Lung (tissue), 12 donors: Measurements from ENCODE around the gene MTHFD2. TPM values are rescaled to one million over a fixed set of nuclear protein-coding genes. Genes with fewer than 3 reads are reported as not detected.
"Not testable (repeated sequence)": the region's sequence is repeated elsewhere in the genome, so short reads cannot be mapped to it uniquely, and the experiment has no call there.

ENCODE experiments used
- ATAC-seq: fragments of 200-7000 bp; cut with Tn5 transposase; one replicate; pipeline ENCODE4 v1.9.1; 2020; ENCODE audit warnings: moderate number of reproducible peaks; ENCODE audit not compliant: insufficient read depth, low FRiP score
- DNase-seq, 3 donors: peaks; one replicate each; pipeline ENCODE4 v3.0.0-alpha.2; 2013 to 2017
- H3K27ac ChIP-seq, 2 donors: one replicate each; pipeline ENCODE4 v1.5.1; 2013; ENCODE audit warnings: mild to moderate bottlenecking in 2 of 2, moderate library complexity in 2 of 2, control low read depth in 1 of 2, inconsistent platforms in 1 of 2, low read depth in 1 of 2, low read length in 1 of 2
- H3K27me3 ChIP-seq, 3 donors: one replicate each; pipeline ENCODE4 v1.5.1; 2013; ENCODE audit warnings: low read length in 2 of 3; ENCODE audit not compliant: control insufficient read depth in 3 of 3, insufficient read depth in 3 of 3
- H3K36me3 ChIP-seq, 4 donors: one replicate each; pipeline ENCODE4 v1.5.1; 2013; ENCODE audit warnings: low read length in 4 of 4, mild to moderate bottlenecking in 1 of 4, moderate library complexity in 1 of 4; ENCODE audit not compliant: control insufficient read depth in 4 of 4, insufficient read depth in 4 of 4
- H3K4me1 ChIP-seq, 5 donors: one replicate each; pipeline ENCODE4 v1.5.1; 2013; ENCODE audit warnings: low read length in 5 of 5, mild to moderate bottlenecking in 2 of 5, moderate library complexity in 1 of 5; ENCODE audit not compliant: control insufficient read depth in 5 of 5, insufficient read depth in 5 of 5
- H3K4me3 ChIP-seq: one replicate; pipeline ENCODE4 v1.5.1; 2013; ENCODE audit warnings: mild to moderate bottlenecking, control low read depth, moderate library complexity
- H3K9ac ChIP-seq, 2 donors: one replicate each; pipeline ENCODE4 v1.5.1; 2013; ENCODE audit warnings: low read length in 2 of 2, control low read depth in 1 of 2; ENCODE audit not compliant: insufficient read depth in 1 of 2
- H3K9me3 ChIP-seq, 4 donors: one replicate each; pipeline ENCODE4 v1.5.1; 2013; ENCODE audit warnings: low read length in 3 of 4, mild to moderate bottlenecking in 1 of 4, moderate library complexity in 1 of 4; ENCODE audit not compliant: control insufficient read depth in 4 of 4, insufficient read depth in 3 of 4
- WGBS, 2 donors: extraction: QIAGEN DNeasy Blood & Tissue Kit; methylation state at CpG; one replicate each; pipeline ENCODE4 v1.1.7; 2013; 5-methylcytosine and 5-hydroxymethylcytosine counted together
- polyA plus RNA-seq, 2 donors: library from polyadenylated mRNA; stranded (reverse); fragments of 200-250 nt; gene quantifications; one replicate each; pipeline ENCODE4 v1.2.1, GENCODE V29; 2013
- total RNA-seq, 2 donors: library from RNA; depleted of rRNA in 1 of 2; stranded (reverse); fragments of >200 nt in 1 of 2; gene quantifications; one replicate each; pipeline ENCODE4 v1.2.1, GENCODE V29; 2014 to 2021
- TF ChIP-seq, protein P1 (sequence below): IDR thresholded peaks from 2 replicates; pipeline ENCODE4 v1.5.1; 2012; ENCODE audit warnings: mild to moderate bottlenecking; ENCODE audit errors: control extremely low read depth, extremely low read depth
- donor health status: control.
- donor health status: control.
- donor health status: Bipolar disorder and iron deficiency.
- donor health status: healthy.
- donor health status: DM: yes; HTN: yes; CAD: no.

Gene MTHFD2
- total and polyA plus RNA-seq, 4 donors = 20.9 to 88.1 (median 58.2) TPM

DNA sequence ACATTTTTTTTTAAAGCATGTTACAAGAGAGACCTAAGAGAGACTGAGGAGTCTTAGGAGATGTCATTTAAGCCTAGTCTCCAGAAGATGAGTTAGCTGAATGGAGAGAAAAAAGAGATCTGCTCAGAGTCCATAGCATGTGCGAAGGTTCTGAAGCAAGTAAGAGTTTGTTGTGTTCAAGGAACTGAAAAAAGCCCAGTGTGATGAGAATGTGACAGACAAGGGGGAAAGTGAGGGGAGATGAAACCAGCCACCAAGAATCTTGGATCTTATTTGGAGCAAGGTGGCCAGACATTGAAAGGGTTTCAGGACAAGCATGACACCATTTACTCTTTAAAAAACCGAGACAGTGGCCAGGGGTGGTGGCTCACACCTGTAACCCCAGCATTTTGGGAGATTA is 14.5 kb upstream of the MTHFD2 start:
- no peaks in the 10 kb centered on the region for H3K9me3 ChIP-seq
- no peak for ATAC-seq
- H3K36me3 ChIP-seq = no peaks in the 10 kb centered on the region
- no peak overlapping the region for H3K4me3 ChIP-seq
- no peak overlapping the region for H3K9ac ChIP-seq
- no peak for DNase-seq
- H3K27me3 ChIP-seq = no peaks in the 10 kb centered on the region
- H3K27ac ChIP-seq = no peak overlapping the region
- H3K4me1 ChIP-seq = peaks cover 0 to 3% (median 0%) of the 10 kb centered on the region in 5 donors
- WGBS, 2 donors = 81 to 93% methylated on average over 2 of the region's 2 CpGs
- TF ChIP-seq, protein P1, sequence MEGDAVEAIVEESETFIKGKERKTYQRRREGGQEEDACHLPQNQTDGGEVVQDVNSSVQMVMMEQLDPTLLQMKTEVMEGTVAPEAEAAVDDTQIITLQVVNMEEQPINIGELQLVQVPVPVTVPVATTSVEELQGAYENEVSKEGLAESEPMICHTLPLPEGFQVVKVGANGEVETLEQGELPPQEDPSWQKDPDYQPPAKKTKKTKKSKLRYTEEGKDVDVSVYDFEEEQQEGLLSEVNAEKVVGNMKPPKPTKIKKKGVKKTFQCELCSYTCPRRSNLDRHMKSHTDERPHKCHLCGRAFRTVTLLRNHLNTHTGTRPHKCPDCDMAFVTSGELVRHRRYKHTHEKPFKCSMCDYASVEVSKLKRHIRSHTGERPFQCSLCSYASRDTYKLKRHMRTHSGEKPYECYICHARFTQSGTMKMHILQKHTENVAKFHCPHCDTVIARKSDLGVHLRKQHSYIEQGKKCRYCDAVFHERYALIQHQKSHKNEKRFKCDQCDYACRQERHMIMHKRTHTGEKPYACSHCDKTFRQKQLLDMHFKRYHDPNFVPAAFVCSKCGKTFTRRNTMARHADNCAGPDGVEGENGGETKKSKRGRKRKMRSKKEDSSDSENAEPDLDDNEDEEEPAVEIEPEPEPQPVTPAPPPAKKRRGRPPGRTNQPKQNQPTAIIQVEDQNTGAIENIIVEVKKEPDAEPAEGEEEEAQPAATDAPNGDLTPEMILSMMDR = no peak

DNA sequence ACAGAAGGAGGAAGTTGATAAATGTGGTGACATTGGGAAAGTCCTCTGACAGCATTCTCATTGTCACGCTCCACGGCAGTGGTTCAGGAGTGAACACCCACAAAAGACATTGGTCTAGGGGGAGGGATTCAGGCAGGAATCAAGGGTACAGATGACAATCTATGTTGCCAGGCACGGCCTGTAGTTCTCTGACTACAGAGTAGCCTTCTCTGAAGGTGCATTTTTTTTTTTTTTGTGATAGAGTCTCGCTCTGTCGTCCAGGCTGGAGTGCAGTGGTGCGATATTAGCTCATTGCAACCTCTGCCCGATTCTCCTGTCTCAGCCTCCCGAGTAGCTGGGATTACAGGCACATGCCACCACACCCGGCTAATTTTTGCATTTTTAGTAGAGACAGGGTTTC is 12.4 kb upstream of the MTHFD2 start:
- peak overlapping the region in 1 of 2 donors; percentile 7 for H3K27ac ChIP-seq
- H3K9me3 ChIP-seq = no peaks in the 10 kb centered on the region
- no peak overlapping the region for H3K9ac ChIP-seq
- peak in 1 of 3 donors; percentile 15 for DNase-seq
- no peak overlapping the region for H3K4me3 ChIP-seq
- 48 to 62% methylated on average over 9 of the region's 9 CpGs for WGBS, 2 donors
- ATAC-seq = peak; percentile 83
- no peaks in the 10 kb centered on the region for H3K4me1 ChIP-seq
- no peaks in the 10 kb centered on the region for H3K36me3 ChIP-seq
- TF ChIP-seq, protein P1 = no peak
- no peaks in the 10 kb centered on the region for H3K27me3 ChIP-seq

DNA sequence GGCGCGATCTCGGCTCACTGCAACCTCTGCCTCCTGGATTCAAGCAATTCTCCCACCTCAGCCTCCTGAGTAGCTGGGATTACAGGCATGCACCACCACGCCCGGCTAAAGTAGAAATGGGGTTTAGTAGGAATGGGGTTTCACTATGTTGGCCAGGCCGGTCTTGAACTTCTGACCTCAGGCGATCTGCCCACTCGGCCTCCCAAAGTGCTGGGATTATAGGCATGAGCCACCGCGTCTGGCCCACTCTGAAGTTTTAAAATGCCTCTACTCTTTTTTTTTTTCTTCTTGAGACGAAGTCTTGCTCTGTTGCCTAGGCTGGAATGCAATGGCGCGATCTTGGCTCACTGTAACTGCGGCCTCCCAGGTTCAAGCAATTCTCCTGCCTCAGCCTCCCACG is 11.7 kb upstream of the MTHFD2 start:
- H3K9ac ChIP-seq, H3K36me3 ChIP-seq, H3K27ac ChIP-seq, H3K4me3 ChIP-seq, DNase-seq, H3K4me1 ChIP-seq, ATAC-seq, H3K9me3 ChIP-seq, H3K27me3 ChIP-seq: not testable (repeated sequence)
- 95 to 98% methylated on average over 15 of the region's 15 CpGs for WGBS, 2 donors

DNA sequence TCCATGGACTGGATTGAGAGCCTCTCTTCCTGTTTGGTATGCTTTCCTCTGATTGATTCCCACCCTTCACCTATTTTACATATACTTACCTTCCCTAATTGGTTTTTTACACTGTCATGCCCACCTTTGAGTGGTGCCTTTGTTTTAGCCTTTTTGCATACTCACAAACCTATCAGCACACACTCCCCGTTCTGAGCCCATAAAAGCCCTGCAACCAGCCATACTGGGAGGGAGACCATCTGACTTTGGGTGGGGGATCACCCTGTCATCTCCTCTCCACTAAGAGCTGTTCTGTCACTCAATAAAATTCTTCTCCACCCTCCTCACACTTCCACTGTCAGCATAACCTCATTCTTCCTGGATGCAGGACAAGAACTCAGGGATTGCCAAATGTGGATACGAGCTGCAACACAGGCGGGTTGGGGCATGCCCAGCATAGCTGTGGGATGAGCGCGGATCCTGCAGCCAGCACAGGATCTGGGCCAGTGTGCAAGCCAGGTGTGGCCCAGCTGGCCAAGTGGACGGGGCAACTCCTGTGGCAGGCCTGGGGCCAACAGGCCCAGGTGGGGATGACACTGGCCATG is 10.3 kb upstream of the MTHFD2 start:
- H3K27ac ChIP-seq = no peak overlapping the region
- TF ChIP-seq, protein P1 = no peak
- no peaks in the 10 kb centered on the region for H3K9me3 ChIP-seq
- ATAC-seq (no peak), DNase-seq (no peak)
- 77 to 84% methylated on average over 6 of the region's 6 CpGs for WGBS, 2 donors
- H3K36me3 ChIP-seq = no peaks in the 10 kb centered on the region
- no peaks in the 10 kb centered on the region for H3K27me3 ChIP-seq
- H3K9ac ChIP-seq = no peak overlapping the region
- no peak overlapping the region for H3K4me3 ChIP-seq
- no peaks in the 10 kb centered on the region for H3K4me1 ChIP-seq
